Measurements from ENCODE around the gene FKBP15. TPM values are rescaled to one million over a fixed set of nuclear protein-coding genes. Genes with fewer than 3 reads are reported as not detected.

The FKBP15 gene
- total and polyA plus RNA-seq, 2 of the 8 experiments (the other 6 are each of a cell fraction or from before 2014, with no cell fraction given), result 9.9 to 13.8 TPM

DNA sequence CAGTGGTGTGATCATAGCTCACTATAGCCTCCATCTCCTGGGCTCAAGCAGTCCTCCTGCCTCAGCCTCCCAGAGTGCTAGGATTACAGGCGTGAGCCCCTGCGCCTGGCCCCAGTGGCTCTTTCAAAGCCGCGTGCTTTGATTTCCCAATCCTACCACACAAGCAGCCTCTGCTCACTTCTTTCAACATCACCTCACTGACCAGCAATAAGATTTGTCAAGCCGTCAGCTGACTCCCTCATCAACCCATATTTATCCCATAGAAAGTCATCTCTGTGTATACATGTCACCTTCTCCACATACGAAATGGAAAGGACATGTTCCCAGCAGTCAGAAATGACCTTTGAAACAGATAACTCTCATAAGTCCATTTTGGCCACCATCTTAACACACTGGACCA lies 44.3 kb downstream of the FKBP15 start:
- H3K79me1 ChIP-seq (ENCODE audit: low read depth, low read length), result no peaks in the 10 kb centered on the region
- CTCF ChIA-PET (ENCODE audit: partially characterized antibody), result interaction anchor here (1.3 to 1.9 kb wide), 2 partner anchors 9 to 26 kb away, joined by 4 to 5 read pairs; partner anchors contain the start of gene SLC31A2
- H2BK120ac ChIP-seq (replicated peaks; ENCODE audit: low read depth, low read length), result no peak overlapping the region
- no peak overlapping the region for H3K4ac ChIP-seq (replicated peaks; ENCODE audit: insufficient read length, low read depth, low read length)
- H3K23ac ChIP-seq (ENCODE audit: insufficient read length), result no peak overlapping the region
- no peak overlapping the region for H3K18ac ChIP-seq (ENCODE audit: extremely low read depth, low read length)
- H3K79me2 ChIP-seq (ENCODE audit: control insufficient read depth in 1 of 2, insufficient read depth in 2 of 2, low read length in 2 of 2), result no peaks in the 10 kb centered on the region
- H3K27me3 ChIP-seq (replicated peaks in 1 of 4; ENCODE audit: control insufficient read depth in 3 of 4, extremely low read depth in 1 of 4, insufficient read depth in 3 of 4, low read length in 3 of 4), result no peaks in the 10 kb centered on the region
- no peak overlapping the region for H3K27ac ChIP-seq (ENCODE audit: low read depth, low read length)
- no peak overlapping the region for H4K91ac ChIP-seq (replicated peaks; ENCODE audit: insufficient read length, low read length)
- no peak overlapping the region for H2BK5ac ChIP-seq (ENCODE audit: low read depth, low read length)
- no peaks in the 10 kb centered on the region for H3K4me1 ChIP-seq (replicated peaks in 1 of 4; ENCODE audit: control insufficient read depth in 3 of 4, insufficient read depth in 4 of 4, low read length in 3 of 4)
- no peaks in the 10 kb centered on the region for H4K20me1 ChIP-seq (replicated peaks in 1 of 2; ENCODE audit: control insufficient read depth in 1 of 2, insufficient read depth in 2 of 2, low read length in 2 of 2)
- H3K4me3 ChIP-seq (ENCODE audit: extremely low read depth in 1 of 4, insufficient read depth in 2 of 4, low read depth in 3 of 4, low read length in 4 of 4), result no peak overlapping the region
- FAIRE-seq (no peak), DNase-seq (ENCODE audit: low read depth in 1 of 2, low spot score in 2 of 2) (no peak)
- no peak overlapping the region for H3K56ac ChIP-seq (replicated peaks; ENCODE audit: insufficient read length, low read depth, low read length)
- no peak overlapping the region for H3K4me2 ChIP-seq (ENCODE audit: insufficient read depth in 1 of 2, low read depth in 2 of 2, low read length in 2 of 2)
- H2AFZ ChIP-seq (ENCODE audit: low read length), result no peak overlapping the region
- H2BK15ac ChIP-seq (ENCODE audit: low read length), result no peak overlapping the region
- H4K5ac ChIP-seq (ENCODE audit: insufficient read length, low read depth, low read length), result no peak overlapping the region
- no peak overlapping the region for H3K9ac ChIP-seq (replicated peaks in 1 of 4; ENCODE audit: extremely low read depth in 1 of 4, low read depth in 3 of 4, low read length in 3 of 4)
- H2BK12ac ChIP-seq (ENCODE audit: low read depth, low read length), result no peak overlapping the region
- no peak overlapping the region for H2BK20ac ChIP-seq (ENCODE audit: low read length)
- no peaks in the 10 kb centered on the region for H3K9me3 ChIP-seq (ENCODE audit: insufficient read depth in 2 of 2, low read depth in 1 of 2, low read length in 1 of 2)
- H3K36me3 ChIP-seq (ENCODE audit: control insufficient read depth in 2 of 4, insufficient read depth in 4 of 4, low read length in 3 of 4), result peaks cover 7 to 32% (median 23%) of the 10 kb centered on the region in 4 experiments; a peak in 7 of 8 replicates
- H3K14ac ChIP-seq (ENCODE audit: insufficient read length), result no peak overlapping the region
- no peaks in the 10 kb centered on the region for H3K23me2 ChIP-seq (ENCODE audit: low read depth, low read length)
- TF ChIP-seq HDAC6 (IDR thresholded peaks at IDR 0.05; ENCODE audit: low read depth, low read length) (no peak), SP4 (IDR thresholded peaks at IDR 0.05; ENCODE audit: low read length) (no peak), RNF2 (IDR thresholded peaks at IDR 0.05; ENCODE audit: borderline replicate concordance, low read depth, low read length, missing control alignments, poor library complexity, severe bottlenecking) (no peak), TCF12 (IDR thresholded peaks at IDR 0.05; ENCODE audit: low read depth, low read length) (no peak), BCL11A (IDR thresholded peaks at IDR 0.05; ENCODE audit: low read depth in 2 of 2, low read length in 2 of 2) (no peak), RFX5 (IDR thresholded peaks at IDR 0.05; ENCODE audit: borderline replicate concordance, low read depth, low read length) (no peak)
- TF ChIP-seq, protein P1, sequence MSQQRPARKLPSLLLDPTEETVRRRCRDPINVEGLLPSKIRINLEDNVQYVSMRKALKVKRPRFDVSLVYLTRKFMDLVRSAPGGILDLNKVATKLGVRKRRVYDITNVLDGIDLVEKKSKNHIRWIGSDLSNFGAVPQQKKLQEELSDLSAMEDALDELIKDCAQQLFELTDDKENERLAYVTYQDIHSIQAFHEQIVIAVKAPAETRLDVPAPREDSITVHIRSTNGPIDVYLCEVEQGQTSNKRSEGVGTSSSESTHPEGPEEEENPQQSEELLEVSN (IDR thresholded peaks at IDR 0.05), result no peak
- no peak overlapping the region for H4K8ac ChIP-seq (ENCODE audit: extremely low read depth, insufficient read depth, low read length)
- 90% methylated on average over 6 of the region's 6 CpGs; no CpG with 5 or more reads in 1 of the 2 experiments for WGBS, 2 experiments (ENCODE audit: extremely low coverage in 1 of 2, insufficient coverage in 1 of 2, insufficient read length in 1 of 2, insufficient replicate concordance in 2 of 2, low coverage in 1 of 2, low lambda C conversion rate in 2 of 2, missing lambda C conversion rate in 1 of 2)
- H2AK5ac ChIP-seq (ENCODE audit: low read depth, low read length), result no peak overlapping the region
- POLR2A ChIA-PET (ENCODE audit: partially characterized antibody), result no interaction called here

All from H1 (cell line).